HG03442 (cell line): ENCODE results near the gene MTMR10.

Experiments
- ATAC-seq: cut with Tn5 transposase; IDR thresholded peaks from one replicate; pipeline ENCODE4 v1.9.1; 2021; ENCODE audit warnings: mild to moderate bottlenecking, moderate library complexity; ENCODE audit not compliant: unreplicated experiment

MTMR10 gene

DNA sequence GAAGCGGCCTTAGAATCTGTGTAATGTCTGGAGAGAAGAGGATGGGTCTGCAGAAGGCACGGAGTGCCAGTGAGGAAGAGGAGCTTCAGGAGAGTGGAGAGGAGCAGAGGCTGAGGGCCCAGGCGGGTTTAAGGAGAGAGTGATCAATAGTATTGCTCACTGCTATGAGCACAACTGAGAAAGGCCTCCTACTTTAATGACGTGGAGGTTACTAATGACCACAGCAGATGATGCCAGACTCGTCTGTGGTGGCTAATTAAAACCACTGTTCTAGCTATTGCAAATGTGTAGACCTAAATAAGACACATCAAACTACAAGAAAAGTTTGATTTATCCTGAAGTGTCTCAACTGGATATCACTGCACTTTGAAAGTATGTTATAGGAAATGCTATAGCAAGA lies 33.2 kb downstream of the MTMR10 start:
- ATAC-seq, result no peak

DNA sequence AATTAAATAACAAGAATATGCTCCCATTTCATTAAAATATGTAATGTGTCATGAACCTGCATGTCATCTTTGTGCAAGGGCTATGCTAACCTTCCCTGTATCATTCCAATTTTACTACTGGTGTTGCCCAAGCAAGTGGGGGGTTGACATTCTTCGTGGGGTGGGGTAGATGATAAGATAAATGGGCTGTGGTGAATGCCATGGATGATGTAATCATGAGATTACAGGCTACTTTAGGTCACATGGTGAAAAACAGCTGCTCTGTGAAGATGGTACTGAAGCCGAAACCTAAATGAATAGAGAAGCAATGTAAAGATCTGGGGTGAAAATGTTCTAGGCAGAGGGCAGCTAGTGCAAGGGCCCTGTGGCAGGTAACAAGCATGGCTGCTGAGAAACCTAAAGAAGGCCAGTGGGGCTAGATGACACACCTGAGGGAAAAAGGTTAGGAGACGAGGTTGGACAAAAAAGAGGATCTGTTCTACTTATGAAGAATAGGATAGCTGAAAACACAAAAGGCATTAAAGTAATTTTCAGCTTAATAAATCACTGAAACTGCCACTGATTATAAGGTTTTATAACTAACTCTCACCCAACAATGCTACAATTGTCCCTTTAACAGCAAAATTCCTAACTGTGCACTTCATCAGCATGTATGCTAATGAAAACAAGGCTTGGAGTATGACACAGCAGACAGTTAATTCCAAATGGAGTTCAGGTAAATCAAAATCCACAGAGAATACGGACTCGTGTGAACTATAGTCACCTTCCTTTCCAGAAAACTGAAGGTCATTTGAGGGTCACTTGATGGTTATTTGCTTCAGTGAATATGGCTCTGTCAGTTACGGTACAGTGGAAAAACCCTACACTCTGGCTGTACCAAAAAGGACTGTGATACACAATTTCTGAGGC lies 35.0 kb downstream of the MTMR10 start:
- no peak for ATAC-seq

DNA sequence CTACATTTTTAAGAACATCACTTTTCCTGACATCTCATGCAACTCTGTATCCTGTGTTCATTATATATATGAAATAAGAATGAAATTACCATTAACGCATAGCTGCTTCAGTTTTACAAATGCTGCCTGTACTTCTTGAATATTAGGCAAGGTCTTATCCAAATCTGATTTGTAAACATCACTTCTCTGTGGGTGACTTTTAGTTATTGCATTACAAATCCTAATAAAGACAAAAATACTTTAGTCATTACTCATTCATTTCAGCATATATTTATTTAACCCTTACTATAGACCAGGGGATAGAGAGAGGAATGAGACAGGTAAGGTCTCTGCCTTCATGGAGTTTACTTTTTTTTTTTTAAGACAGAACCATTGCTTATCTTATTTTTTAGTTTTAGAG lies 36.8 kb downstream of the MTMR10 start:
- no peak for ATAC-seq

DNA sequence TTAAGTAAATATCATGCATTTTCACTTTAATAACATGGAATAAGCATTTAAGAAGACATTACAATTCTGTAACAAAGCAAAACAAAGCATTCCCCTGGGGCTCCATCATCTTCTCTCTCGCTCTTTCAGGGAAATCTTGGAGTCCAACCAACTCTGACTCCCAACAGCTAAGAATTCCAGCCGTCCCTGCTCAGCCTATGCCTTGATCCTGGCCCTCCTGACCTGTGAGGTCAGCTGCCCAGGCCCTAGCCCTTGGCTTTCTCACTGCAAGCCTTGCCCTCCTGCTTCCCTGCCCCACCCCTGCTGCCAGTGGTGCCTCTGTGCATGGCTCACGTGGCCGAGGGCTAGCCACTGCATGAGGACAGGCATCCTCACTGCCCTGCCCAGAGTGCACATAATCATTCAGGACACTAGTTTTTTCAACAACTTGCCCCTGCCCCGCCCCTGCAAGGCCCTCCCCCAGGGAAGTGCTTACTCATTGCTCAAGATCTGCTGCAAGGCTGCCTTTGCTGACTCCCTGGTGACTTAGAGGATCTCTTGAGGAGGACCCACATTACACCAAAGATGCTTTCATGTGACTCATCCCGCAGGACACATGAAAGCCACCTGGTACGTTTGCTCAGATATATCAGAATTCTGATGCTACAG lies 37.6 kb downstream of the MTMR10 start:
- no peak for ATAC-seq

DNA sequence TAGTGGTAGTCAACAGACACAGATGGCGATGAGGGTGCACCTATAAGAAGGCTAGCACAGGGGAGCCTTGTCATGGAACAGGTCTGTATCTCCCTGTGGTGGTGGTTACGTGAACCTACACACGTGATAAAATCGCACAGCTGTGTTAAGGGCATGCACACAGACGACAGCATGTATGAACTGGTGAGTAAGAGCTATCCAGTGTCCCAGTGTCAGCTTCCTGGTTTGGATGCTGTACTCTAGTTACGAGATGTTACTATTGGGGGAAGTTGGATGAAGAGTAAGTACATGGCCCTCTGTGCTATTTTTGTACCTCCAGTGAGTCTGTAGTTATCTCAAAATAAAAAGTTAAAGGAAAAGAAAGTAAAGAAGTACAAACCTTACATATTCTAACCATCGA lies 38.2 kb downstream of the MTMR10 start:
- ATAC-seq, result no peak

DNA sequence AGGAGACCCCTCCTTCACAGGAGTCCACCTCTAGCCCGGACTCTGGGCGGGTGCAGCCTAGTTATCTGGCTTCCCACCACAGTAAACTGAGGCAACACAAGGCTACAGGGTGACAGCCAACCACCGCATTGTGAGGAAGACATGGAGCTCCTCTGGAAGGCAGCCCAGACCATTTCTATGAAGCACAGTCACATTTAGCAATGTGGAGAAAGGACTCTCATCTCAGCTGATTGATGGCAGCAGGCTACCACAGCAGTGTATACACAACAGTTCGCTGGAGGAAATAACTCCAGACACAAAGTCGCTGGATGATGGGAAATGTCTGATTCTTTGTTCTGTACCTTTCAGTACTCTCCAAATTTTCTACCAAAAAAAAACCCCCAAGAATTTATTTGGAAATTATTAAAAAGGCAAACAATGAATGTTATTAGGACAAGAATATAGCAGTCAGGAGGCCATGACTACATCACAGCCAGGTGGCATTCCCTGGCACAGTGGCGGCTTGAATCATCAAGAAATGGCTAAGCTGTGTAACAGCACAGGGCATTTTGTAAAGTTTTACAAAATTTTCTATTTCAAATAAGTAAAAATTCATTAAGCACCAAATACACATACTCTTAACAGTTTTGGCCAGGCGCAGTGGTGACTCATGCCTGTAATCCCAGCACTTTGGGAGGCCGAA lies 47.6 kb downstream of the MTMR10 start:
- ATAC-seq, result no peak

DNA sequence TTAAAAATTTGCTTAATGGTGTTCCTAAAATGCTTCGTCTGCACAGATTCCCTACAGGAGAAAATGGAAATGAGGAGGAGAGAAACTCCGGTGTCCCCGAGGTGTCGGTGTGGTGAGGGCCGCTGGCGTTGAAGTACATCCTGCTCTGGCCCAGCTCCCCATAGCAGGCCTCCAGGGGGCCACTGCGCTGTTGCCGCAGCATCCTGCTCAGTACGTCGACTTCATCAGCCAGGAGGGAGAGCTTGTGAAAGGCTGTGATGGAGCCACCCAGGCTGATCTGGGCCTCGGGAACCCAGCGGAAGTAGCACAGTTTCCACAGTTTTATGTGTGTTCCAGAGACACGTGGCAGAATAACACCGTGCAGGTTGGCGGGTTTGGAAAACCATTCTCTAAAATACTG lies 49.9 kb downstream of the MTMR10 start:
- no peak for ATAC-seq

DNA sequence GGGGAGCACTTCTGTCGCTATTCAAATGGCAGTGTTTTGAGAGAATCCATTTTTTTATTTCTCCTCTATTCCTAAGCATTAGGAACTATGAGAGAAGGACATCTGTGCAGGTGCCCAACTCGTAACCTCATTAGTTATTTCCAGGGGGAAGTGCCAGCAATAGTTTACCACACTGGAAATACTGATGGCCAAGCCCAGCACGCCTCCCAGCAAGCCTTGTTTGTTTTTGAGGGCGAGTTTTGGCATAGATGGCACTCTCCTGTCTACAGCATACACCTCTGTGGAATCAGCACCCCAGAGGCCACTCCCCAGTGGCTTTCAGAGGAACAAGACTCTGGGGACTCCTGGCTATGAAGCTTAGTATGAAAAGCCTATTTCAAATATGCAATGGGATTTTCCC lies 51.1 kb downstream of the MTMR10 start:
- ATAC-seq, result no peak

DNA sequence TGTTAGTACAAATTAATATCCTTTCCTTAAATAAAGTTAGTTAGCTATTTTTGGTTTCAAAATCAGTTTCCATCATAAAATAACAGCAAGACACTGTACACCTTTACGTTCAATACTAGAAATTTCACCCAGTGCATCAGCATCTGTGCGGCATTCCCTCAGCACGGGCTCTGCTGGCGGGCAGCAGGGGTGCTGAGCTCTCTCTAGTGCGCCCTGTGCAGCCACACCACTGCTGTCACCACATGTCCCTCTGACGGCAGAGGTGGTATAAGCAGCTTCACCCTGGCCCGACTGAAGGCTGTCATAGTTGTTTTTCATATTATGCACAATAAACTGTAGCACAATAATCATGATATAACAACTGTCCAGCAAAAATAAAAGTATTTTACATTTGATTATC lies 52.3 kb downstream of the MTMR10 start:
- no peak for ATAC-seq

DNA sequence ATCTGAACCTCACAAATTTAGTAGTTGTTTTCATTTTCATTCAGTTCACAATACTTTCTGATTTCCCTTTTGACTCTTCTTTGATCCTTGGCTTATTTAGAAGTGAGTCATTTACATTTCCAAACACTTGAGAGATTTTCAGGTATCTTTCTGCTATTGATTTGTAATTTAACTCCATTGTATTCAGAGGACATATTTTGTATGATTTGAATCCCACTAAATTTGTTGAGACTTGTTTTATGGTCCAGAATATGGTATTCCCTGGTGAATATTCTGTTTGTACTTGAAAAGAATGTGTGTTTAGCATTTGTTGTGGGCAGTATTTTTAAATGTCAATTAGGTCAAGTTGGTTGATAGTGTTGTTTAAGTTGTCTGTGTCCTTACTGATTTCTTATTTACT lies 58.1 kb downstream of the MTMR10 start:
- ATAC-seq, result no peak

DNA sequence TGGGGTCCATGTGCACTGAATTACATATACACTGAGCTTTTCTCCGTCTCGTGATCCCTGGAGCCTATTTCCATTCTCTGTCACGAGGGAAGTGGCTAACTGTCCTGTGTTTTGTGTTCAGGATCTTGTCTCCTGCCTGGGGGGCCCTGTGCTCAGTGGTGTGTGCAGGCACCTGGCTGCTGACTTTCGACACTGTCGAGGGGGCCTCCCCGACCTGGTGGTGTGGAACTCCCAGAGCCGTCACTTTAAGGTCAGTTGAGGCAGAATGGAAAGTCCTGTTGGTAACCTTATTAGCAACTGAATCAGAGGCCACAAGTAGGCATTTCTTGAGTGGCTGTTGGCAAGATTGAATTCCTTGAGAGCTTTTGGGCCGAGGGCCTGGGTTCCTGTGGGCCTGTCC lies 61.0 kb downstream of the MTMR10 start:
- ATAC-seq, result no peak

DNA sequence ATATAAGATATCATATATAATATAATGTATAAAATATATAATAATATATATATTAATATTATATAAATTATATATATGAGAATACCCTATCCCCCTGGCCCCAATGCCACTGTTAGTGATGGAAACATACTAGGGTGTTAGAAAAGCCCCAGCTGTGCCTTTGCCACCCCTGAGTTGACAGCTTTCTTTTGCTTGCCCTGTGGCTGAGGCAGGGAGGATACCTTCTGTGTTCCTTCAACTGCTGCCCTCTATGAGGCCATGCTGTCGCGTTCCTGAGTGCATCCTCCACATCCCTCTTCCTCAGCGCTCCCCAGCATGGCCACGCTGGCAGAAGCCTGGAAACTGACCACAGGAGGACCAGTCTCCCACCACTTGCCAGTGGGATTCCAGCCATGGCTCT lies 61.4 kb downstream of the MTMR10 start:
- ATAC-seq, result no peak

DNA sequence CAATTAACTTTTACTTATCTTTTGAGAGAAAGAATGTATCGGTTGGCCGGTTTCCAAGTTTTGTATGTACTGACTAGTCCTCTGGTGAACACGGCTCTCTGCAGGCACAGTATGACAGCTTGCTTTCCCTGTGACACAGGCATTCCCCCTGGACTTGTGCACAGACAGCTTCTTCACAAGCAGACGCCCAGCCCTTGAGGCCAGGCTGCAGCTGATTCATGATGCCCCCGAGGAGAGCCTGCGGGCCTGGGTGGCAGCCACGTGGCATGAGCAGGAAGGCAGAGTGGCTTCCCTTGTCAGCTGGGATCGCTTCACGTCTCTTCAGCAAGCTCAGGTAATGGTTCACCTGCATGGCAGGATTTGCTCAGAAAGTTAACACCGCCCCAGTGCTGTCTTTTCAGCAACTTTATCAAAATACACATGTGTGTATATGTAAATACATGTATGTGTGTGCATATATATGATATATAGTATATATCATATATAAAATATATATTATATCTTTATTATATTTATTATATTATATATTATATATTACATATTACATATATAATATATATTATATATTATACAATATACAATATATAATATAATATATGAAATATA lies 62.3 kb downstream of the MTMR10 start:
- ATAC-seq, result no peak

DNA sequence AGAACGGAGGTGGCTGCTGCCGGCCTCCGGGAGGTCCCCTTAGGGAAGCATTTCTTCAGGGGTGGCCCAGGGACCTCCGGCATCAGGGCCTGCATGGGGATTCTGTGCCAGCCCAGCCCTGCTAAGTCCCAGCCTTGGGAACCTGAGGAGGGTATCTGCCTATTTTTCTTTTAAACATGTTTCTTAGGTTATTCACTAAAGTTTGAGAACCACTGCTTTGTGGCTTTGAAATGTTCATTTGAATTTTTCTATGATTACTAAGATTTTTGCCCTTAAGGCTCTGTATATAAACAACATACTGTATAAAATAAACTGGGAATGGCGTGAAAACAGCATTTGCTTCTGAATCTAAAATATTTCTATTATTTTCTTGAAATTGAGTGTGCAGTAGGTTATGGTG lies 63.4 kb downstream of the MTMR10 start:
- no peak for ATAC-seq

DNA sequence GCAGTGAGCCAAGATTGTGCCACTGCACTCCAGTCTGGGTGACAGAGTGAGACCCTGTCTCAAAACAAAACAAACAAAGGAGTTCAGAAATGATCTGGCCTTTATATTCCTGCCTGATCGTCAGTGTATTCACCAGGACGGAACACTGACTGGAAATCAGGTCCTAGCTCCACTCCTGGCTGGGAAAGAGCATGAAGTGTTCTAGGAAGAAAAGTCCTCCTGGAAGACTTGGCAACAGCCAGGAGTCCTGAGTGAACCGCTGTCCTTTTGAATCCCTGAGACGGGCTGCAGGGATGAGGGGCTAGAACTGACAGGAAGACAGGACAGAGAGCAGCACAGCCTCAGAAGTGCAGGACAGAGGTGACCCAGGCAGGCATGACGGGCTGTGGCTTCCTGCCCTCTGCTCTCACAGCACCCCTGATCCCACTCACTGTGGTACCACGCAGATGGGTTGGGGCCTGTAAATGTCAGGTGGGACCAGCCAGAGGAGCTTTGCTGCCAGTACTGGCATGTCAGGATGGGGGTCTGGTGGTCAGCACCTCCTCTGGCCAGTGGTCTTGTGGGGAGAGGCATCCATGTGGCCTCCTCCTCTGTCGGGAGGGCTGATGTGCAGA lies 64.2 kb downstream of the MTMR10 start:
- ATAC-seq, result no peak

DNA sequence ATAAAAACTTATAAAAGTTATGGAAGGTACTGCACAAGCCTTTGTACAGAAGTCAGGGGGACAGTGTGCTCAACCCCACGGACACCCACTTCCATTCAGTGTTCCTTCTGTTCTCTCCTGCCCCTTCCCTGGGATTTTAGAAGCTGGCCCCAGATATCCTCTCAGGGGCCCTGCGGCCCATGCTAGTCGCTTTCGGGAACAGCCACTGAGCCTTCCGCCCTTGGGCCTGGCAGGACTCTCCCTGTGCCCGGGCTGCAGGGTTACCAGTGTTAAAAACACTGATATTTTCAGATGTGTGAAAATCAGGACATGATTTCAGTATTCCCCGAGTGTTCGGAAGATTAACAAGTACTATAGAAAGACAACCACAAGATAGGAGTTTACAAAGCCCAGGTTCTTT lies 65.3 kb downstream of the MTMR10 start:
- no peak for ATAC-seq

DNA sequence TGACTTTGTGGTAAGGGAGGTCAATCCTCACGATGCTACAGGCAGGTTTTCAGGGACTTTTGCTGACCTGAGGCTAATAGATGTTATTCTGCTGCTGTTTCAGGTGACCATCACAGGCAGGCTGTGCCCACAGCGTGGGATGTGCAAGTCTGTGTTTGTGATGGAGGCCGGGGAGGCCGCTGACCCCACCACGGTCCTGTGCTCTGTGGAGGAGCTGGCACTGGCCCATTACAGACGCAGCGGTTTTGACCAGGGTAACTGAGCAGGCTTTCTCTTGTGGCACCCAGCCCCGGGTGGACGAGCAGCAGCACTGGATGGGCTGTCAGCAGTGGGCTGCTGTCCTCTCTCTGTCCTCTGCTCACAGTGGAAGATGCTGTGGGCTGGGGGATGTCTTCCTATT lies 65.7 kb downstream of the MTMR10 start:
- no peak for ATAC-seq

DNA sequence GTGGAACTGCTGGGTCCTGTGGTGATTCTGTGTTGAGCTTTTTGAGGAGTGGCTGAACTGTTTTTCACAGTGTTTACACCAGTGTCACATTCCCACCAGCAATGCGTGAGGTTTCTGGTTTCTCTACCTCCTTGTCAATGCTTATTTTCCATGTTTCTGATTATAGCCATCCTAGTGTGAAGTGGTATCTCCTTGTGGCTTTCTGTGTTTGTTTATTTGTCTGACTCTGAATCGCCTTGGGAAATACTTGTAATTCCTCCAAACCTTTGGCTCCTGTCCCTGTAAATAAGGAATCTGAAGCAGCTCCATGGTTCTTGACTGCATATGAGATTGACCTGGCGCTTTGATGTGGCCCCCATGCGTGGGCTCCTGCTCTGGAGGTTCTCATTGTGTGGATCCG lies 67.1 kb downstream of the MTMR10 start:
- ATAC-seq, result no peak

DNA sequence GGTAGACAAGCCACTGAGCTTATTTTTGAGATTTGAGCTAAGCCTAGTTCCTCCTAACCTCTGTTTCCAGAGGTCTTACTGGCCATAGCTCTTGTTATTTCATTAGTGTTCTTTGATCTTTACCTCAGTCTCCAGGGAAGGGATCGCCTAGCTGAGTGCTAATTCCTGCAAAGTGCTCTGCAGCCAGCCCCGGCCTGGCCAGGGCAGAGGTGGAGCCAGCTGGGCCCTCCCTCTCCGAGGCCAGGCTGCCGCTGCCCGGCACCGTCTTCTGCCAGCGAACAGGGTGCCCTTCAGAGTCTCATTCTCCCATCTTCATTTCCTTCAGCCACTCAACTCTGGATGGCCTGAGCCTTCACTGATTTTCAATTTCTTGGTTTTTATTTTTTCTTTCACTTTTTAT lies 68.0 kb downstream of the MTMR10 start:
- no peak for ATAC-seq

DNA sequence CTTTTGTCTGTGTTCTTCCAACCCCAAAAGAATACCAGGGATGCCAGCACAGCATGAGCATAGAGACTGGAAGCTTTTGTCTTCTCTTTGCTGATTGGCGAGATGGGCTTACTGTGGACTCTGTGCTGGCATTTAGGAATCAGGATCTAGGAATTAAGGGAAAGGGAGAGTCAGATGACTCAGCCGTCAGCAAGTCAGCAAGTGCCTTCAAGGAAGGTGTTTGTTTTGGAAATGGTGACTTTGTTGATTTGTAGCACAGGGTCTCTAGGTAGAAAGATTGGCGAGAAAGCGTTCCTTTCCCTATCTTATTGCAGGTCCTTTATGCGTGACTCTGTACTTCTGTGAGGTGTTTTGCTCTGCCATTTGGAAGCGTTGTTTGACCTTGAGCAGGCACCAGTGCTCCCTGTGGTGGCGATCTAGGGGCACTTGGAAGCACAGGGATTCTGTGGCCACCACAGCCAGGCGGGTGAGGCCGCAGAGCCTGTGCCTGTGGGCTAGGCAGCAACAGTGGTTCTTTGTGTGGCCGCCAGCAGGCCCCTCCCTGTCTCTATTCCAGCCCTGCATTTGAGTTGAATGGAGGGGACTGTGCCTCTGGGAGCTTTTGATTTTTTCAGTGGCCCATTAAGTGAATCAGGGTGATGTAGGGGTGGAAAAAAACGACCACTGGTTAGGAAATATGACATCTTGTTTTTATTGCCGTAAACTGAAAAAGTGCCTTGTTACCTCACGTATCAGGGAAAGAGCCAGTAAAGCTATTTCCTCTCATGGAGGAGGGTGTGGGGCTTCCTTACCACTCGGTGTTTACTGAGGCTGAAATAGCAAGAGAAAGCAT lies 68.7 kb downstream of the MTMR10 start:
- no peak for ATAC-seq
